GM19467 (cell line): Measurements from ENCODE around the gene CCNA1.
A peak's percentile ranks its signal among the peaks of the same experiment; 100 is the strongest.

Source experiments
- ATAC-seq: cut with Tn5 transposase; IDR thresholded peaks from one replicate; pipeline ENCODE4 v1.9.1; 2021; ENCODE audit warnings: mild to moderate bottlenecking, moderate library complexity; ENCODE audit not compliant: unreplicated experiment

CCNA1 gene

DNA sequence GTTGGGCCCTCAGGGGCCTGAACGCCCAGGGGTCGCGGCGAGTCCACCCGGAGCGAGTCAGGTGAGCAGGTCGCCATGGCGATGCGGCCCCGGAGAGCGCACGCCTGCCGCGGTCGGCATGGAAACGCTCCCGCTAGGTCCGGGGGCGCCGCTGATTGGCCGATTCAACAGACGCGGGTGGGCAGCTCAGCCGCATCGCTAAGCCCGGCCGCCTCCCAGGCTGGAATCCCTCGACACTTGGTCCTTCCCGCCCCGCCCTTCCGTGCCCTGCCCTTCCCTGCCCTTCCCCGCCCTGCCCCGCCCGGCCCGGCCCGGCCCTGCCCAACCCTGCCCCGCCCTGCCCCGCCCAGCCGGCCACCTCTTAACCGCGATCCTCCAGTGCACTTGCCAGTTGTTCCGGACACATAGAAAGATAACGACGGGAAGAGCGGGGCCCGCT lies at the start of gene CCNA1:
TSS of gene CCNA1 (plus strand) at position 390 of the 439 bp plus-strand sequence. CDS start 562 bp downstream, outside the sequence.
- ATAC-seq, result no peak

DNA sequence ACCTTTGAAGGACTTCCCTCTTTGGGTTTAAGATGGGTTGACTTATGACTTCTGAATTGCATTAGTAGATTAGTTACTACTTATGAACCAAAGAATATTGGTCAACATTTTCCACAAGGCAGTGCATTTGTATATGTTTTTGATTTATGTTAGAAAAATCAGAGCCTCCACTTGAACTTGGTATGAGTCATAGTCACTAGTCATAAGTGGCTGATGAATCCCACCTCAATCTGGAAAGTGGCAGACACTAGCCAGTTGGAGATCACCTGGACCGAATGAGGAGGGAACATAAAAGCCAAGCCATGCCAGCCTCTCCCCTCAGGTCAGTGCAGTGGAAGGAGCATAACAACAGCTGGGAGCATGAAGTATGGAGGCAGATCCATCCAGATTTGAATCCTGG lies 46.8 kb upstream of the CCNA1 start:
- no peak for ATAC-seq

DNA sequence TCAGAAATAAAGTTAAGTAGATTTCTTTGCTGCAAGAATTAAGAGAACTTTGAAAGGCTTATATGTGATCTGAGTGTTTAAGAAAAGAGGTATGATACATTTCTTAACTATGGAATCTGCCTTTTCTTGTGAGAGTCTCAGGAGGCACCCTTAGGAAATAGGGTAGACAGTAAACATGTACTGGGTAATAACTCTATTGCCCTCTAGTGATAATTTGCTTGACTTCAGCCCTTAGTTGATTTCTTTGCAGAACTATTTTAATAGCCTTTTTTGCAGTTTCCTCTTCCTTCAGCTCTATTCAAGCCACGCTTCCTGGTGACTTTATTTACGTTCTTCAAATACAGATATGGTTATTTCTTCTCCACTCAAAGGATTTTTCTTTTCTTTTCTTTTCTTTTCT lies 37.0 kb upstream of the CCNA1 start:
- no peak for ATAC-seq

DNA sequence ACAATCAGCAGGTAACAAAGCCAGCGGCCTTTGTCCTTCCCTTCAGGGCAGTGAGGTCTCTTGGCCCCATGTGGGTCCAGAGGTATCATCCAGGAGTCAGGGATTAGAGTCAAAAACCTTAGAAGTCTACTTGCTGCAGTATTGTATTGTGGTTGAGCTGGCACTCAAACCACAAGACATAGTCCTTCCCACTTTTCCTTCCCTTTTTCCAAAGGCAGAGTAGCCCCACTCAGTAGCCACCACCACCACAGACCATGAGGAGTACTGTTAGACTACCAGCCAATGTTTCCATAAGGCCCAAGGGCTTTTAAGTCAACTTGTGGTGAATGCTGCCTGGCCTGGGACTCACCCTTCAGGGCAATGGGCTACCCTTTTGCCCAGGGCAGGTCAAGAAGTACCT lies 27.1 kb upstream of the CCNA1 start:
- no peak for ATAC-seq

DNA sequence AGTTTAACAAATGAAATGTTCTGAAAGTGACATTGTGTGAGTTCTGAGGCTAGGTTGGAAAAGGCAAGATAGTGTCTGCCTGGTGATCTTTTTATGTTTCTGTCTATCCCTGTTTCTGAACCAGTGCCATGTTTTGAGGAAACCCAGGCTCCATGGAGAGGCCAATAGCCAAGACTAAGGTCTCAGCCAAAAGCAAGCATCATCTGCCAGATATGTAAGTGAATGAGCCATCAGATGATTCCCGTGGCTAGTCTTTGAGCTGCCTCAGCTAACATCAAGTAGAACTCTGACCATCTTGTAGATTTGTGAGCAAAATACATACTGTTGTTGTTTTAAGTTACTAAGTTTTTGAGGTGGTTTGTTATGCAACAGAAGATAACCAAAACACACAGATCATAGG lies 19.6 kb upstream of the CCNA1 start:
- no peak for ATAC-seq

DNA sequence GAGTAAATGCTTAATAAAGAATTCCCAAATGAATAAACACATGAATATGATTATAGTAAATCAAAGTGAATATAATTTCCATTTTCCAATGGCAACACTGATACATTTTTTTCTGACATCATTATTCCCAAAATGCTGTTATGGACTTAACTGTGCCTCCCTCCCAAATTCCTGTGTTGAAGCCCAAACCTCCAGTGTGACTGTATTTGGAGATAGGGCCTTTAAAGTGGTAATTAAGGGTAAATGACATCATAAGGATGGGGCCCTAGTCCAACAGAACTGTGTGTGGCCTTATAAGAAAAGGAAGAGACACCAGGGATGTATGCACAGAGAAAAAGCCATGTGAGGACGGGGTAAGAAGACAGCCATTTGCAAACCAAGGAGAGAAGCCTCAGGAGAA lies 19.1 kb upstream of the CCNA1 start:
- no peak for ATAC-seq

DNA sequence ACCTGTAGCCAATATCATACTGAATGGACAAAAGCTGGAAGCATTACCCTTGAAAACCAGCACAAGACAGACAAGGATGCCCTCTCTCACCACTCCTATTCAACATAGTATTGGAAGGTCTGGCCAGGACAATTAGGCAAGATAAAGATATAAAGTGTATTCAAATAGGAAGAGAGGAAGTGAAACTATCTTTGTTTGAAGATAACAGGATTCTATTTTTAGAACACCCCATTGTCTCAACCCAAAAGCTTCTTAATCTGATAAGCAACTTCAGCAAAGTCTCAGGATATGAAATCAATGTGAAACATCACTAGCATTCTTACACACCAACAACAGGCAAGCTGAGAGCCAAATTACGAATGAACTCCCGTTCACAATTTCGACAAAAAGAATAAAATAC lies 17.8 kb upstream of the CCNA1 start:
- no peak for ATAC-seq

DNA sequence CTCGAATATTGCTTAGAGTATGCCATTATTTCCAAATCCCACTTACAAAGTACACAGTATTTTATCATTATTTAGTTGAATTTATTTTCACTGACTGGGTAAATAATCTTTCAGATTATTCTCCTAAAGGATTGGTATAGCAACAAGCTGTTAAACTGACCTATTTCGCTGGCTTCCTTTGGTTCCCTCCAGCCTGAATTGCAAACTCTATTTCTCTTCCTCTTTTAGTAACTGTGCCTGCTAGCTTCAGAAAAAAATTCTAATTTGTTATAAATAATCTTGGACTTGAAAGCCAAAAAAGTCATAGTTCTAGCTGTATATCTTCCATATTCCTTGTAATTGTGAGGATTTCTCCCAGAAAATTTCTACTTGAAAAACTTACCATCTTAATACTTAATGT lies 15.0 kb upstream of the CCNA1 start:
- ATAC-seq, result no peak

DNA sequence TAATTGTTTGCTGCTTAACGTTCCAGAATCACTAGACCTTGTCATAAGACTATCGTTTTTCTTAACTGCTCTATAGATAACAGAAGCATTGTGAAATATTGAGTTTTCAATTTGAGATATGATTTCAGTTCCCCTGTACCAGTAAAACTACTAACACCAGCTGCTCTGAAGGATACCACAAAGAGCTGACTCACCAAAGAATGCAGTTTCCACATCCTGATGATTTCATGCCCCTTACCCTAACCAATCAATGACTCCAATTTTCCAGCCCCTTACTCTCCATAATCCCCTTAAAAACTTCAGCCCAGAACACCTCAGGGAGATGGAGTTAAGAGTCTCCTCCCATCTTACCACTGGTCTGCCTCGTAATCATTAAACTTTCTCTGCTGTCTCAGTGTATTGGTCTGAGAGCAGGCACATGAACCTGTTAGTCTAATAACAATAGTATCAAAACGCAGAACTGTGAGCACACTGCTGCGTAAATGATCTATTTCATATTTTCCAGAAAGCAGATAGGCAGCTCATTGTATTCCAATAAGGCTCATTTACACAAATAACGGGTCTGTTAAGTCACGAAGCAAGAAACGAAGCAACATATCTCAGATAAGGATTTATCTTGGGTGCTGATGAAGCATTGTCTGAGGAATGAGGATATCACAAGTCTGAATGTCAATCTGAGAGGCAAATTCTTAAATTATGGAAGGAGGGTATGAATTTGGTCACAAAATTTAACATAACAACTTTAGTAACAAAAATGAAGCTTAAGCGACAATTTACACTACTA lies 14.1 kb upstream of the CCNA1 start:
- peak; percentile 87 for ATAC-seq

DNA sequence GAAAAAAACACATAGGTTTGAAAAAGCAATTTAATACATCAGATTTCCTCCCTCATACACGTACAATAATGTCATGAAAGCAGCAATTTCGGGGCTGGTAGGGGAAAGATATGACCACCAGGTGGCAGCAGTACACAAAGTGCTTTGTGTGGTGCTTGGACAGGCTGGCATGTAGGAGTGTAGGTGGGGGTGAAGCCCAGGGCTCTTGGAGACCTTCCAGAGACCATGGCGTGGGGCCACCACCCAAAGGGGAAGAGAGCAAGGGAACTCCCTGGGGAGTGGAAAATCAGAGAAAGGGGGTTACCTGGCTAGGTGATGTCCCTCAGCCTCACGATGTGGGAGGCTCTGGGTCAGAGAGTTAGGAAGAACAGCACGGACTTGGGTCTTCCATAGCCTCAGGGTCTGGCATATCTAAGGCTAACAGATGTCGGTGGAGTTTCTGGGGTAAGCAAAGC lies 11.8 kb upstream of the CCNA1 start:
- ATAC-seq, result peak; percentile 73

DNA sequence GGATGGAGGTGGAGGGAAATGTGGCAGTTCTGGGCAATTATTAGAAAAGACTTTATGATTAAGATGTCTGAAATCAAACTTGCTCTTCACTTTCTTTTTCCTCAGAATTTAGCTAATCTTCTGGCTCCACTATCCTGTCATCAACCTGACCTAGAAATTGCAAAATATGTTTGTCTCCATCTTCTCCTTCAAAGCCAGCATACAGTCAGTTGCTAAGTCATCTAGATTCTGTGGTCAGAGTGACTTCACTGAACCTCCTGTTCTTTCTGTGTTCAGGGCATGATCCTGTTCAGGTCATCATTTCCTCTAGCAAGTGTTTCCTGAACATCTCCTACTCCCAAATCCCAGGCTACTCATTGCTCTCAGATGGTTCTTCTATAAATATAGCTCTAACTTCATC lies 10.8 kb upstream of the CCNA1 start:
- ATAC-seq, result no peak

DNA sequence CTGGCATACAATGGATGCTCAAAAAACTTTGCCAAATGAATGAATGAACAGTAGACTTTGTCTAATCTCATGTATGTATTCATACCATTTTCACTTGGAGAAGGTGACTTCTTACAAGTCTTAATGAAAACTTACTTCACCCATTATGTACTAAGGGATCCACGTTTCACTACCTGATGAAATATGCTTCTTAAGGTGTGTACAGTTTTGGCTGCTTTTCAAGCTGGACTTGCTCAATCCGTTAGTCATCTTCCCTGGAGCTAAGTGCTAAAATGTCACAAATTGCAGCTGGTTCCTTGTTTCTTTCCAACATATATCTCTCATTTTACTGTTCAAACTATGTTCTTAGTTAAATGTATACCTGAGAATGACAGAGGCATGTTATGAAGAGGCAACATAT lies 4.2 kb upstream of the CCNA1 start:
- ATAC-seq, result no peak

DNA sequence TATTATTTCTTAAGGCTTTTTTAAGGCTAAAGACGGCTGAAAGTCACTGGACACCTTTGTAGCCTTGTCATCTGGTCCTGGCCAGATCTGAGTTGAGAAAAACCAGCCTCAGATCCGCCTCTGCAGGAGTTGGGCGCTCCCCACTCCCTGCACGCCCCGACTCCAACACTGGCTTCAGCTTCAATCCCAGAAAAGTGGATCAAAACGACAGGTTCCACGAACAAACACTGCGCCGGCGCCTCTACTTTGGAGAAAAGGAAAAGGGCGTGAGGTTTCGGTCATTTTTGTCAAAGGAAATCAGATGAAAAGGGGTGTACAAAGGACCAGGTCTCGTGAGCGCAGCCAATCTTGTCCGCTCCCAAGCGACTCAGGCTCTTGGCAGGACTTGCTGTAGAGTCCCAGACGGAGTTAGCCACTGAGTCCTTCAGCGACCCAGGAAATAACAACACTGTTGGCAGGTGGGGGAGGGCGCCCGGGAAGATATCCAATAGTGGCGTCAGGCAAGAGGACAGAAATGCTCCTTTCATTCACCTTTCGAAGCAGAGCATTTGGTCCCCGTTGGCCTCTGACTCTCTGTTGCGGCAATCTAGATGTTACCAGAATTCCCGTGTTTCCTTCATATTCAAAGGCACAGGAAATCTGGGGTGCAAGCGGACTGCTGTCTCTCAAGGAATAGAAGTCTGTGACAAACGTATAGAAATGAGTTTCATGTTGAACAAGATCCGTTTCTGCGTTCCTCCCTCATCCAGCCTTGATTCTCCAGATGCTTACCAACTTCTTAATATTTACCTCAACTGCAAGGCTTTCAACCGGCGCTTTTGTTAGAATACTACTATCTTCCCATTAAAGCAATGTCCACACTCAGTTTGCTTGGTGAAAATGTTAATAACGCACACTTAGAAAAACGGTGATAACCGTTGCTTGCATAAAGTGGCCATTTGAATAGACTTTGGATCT lies 1.8 kb upstream of the CCNA1 start:
- ATAC-seq, result no peak

DNA sequence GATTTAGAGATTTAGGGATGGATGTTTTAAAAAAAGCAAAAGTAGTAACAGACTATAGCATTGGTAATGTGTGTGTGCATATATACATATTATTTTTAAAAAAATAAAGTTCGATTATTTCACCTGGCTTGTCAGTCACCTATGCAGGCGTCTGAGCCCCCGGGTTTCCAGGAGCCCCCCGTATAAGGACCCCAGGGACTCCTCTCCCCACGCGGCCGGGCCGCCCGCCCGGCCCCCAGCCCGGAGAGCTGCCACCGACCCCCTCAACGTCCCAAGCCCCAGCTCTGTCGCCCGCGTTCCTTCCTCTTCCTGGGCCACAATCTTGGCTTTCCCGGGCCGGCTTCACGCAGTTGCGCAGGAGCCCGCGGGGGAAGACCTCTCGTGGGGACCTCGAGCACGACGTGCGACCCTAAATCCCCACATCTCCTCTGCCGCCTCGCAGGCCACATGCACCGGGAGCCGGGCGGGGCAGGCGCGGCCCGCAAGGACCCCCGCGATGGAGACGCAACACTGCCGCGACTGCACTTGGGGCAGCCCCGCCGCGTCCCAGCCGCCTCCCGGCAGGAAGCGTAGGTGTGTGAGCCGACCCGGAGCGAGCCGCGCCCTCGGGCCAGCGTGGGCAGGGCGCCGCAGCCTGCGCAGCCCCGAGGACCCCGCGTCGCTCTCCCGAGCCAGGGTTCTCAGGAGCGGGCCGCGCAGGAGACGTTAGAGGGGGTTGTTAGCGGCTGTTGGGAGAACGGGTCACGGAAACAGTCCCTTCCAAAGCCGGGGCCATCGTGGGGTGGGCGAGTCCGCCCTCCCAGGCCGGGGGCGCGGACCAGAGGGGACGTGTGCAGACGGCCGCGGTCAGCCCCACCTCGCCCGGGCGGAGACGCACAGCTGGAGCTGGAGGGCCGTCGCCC lies 840 bp upstream of the CCNA1 start:
- no peak for ATAC-seq

DNA sequence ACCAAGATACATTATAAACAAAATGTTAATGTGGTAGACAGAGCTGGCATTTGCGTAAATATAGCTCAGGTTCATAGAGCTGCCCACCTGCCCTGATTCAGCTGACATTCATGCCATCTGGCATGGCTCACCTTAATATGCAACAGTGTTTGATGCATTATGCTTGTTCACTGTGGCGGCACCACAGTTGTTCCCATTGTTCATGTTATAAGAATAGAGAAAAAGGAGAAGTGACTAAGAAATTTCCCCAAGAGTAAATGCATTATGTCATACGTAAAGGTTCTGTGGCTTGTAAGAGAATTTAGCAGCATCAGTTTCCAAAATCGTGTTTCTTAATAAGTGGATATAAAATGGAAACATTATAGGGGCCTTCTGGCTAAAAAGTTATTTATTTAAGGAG lies 4.5 kb downstream of the CCNA1 start:
- ATAC-seq, result no peak

DNA sequence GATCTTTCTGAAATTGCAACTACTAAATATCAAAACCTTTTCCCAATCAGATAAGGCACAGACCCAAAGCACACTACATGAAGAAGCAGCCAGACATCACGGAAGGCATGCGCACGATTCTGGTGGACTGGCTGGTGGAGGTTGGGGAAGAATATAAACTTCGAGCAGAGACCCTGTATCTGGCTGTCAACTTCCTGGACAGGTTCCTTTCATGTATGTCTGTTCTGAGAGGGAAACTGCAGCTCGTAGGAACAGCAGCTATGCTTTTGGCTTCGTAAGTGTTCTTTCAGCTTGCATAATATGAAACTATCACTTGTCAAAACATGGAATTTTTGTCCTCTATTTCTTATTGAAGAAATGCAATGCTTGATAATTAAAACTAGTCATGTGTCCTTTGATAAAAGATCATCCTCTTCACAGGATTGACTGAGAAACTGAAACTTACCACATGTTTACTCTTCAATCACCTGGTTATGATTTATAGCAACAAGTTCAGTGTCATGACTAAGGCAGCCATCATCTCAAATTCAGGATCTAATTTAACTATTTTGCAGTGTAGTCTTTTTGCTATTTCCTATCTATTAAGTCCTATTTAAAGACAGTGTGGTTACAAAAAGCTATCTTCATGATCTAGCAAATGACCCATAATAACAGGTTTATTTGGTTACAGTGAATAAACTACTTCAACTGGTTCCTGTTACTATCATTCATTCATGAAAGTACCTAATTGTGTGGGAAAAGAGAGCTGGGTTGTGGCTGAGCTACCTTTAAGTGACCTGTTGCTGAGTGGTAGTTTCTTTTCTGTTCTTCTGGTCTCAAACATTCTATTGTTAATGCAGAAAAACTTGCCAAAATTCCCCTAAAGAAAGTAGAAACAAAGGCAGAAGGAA lies 6.5 kb downstream of the CCNA1 start:
- no peak for ATAC-seq

DNA sequence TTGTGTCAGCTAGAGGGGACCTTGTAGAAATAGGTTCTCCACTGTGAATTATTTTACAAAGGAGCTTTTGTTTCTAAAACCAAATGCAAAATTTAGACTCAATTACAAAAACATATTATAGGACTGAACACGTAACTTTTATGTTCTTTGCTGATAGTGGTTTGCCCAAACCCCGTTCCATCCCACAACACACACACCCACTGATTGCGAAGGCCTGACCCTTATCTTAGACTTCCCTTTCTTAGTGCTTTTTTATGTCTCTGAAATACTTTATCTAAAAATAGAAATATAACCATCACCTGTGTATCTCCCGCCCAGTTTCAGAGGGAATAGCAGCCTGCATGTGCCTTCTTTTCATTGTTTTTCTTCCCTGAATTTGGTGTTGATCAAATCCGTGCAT lies 13.0 kb downstream of the CCNA1 start:
- ATAC-seq, result no peak

DNA sequence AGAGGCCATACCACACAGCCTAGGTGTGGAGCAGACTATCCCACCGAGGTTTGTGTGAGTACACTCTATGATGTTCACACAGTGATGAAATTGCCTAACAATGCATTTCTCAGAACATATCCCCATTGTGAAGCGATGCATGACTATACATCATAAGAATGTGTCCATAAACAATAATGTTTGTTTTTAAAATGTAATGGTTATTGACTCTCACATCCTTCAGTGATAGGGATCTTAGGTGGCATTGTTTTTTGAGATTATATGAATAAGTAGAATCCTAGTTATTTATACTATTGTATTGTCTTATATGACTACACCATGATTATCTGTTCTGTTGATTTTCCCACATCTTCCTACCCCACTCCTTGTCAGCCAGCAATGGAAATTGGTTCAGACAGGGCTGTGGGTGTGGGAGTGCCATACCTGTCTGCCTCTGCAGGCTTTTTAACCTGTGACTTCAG lies 13.6 kb downstream of the CCNA1 start:
- no peak for ATAC-seq

DNA sequence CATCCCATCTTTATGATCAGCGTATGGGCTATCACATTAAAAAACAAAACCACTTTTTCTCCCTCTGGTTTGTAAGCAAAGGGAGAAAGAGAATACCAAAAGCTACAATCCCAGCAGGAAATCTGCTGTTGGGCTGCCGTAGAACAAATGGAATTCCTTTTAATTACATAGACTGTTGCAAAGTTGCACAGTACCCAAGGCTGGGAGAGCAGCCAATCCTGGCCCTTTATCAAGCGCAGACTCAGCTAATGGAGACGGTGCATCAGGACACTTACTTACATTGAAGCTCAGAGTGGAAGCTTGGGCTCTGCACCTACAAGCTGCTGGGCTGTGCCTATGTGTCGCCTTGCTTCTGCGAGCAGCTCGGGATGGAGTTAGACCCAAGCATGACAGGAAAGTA lies 15.2 kb downstream of the CCNA1 start:
- no peak for ATAC-seq

DNA sequence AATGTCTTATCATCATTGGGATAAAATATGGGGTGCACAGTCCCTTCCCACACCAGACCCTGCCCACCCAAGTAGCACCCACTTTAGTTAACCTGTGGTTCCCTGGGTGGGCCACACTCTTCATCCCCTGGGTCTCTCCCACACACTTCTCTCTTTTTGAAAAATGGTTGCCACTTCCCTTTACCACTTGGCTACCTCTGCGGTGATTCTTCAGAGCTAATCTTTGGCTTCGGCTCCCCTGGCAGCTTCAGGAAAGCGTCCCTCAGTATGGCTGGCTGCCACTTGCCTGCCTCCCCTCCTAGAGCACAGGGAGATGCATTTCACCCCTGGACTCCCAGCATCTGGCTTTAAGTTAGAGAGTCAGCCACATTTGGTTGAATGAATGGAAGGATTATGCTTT lies 18.2 kb downstream of the CCNA1 start:
- ATAC-seq, result no peak
